ENCODE data around the gene NOSTRIN.
"Not testable (repeated sequence)": the region's sequence is repeated elsewhere in the genome, so short reads cannot be mapped to it uniquely, and the experiment has no call there.

NOSTRIN gene

DNA sequence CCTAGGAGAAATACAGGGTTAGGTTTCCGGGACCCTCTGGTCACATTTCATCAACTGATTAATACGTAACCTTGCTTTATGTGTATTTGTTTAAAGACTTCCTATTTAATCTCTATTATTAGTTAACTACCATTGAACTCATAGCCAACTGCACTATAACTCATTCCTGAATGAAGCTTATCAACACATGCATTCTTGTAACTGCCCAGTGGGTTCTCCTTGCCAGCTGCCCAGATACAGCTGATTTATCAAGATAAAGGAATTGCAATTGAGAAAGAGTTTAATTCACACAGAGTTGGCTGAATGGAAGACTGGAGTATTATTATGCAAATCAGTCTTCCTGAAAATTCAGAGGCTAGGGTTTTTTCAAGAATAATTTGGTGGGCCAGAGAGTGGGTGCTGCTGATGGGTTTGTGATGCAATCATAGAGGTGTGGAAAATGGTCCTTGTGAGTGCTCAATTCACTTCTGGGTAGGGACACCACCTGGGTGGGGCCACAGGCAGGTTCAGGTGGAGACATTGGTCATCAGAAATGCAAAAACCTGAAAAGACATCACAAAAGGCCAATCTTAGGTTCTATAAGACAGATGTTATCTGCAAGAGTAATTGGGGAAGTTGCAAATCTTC, 21.1 kb upstream of the NOSTRIN start:
- H3K9me3 Mint-ChIP-seq: no peaks in the 10 kb centered on the region
- H3K4me3 Mint-ChIP-seq: no peak overlapping the region
- H3K4me1 Mint-ChIP-seq: no peaks in the 10 kb centered on the region
- no peak overlapping the region for H3K27ac Mint-ChIP-seq
- H3K27me3 Mint-ChIP-seq: no peaks in the 10 kb centered on the region
- no peaks in the 10 kb centered on the region for H3K36me3 Mint-ChIP-seq

DNA sequence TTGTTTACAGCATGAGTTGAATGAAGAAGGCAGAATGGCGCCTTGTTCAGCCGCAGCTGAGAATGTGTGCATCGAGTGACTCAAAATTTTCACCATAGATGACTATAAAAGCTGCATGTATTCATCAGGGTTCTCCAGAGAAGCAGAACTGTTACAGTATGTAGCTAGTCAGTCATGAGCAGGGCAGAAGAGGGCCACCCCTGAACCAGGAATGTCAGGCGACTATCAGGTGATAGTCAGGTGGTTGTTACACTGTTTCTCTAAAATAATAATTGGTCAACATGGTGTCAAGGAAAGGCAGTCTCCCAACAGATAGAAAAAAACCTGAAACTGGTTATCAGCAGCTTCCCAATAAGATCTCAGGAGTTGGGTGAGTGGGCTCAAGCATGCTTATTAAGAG, 20.2 kb upstream of the NOSTRIN start:
- no peaks in the 10 kb centered on the region for H3K36me3 Mint-ChIP-seq

GRCh38 chr2:168784993-168785392, 17.4 kb upstream of the NOSTRIN start:
- no peaks in the 10 kb centered on the region for H3K27me3 Mint-ChIP-seq

More for the DNA sequence above, 20.2 kb upstream of the NOSTRIN start:
- Mint-ChIP-seq H3K27me3 (no peaks in the 10 kb centered on the region), H3K4me3 (no peak overlapping the region), H3K9me3 (no peaks in the 10 kb centered on the region), H3K4me1 (no peaks in the 10 kb centered on the region), H3K27ac (no peak overlapping the region)

GRCh38 chr2:168787098-168787781, 15.2 kb upstream of the NOSTRIN start:
- H3K27me3 Mint-ChIP-seq: no peaks in the 10 kb centered on the region
- H3K4me3 Mint-ChIP-seq: no peak overlapping the region
- H3K27ac Mint-ChIP-seq: no peak overlapping the region

More at GRCh38 chr2:168784993-168785392, 17.4 kb upstream of the NOSTRIN start:
- Mint-ChIP-seq H3K9me3 (no peaks in the 10 kb centered on the region), H3K27ac (no peak overlapping the region), H3K36me3 (no peaks in the 10 kb centered on the region), H3K4me1 (no peaks in the 10 kb centered on the region), H3K4me3 (no peak overlapping the region)

GRCh38 chr2:168787782-168788376, 14.6 kb upstream of the NOSTRIN start:
- no peaks in the 10 kb centered on the region for H3K4me1 Mint-ChIP-seq
- H3K9me3 Mint-ChIP-seq: no peaks in the 10 kb centered on the region
- no peak overlapping the region for H3K27ac Mint-ChIP-seq
- H3K4me3 Mint-ChIP-seq: no peak overlapping the region
- H3K36me3 Mint-ChIP-seq: no peaks in the 10 kb centered on the region
- H3K27me3 Mint-ChIP-seq: no peaks in the 10 kb centered on the region

More at GRCh38 chr2:168787098-168787781, 15.2 kb upstream of the NOSTRIN start:
- Mint-ChIP-seq H3K4me1 (no peaks in the 10 kb centered on the region), H3K36me3 (no peaks in the 10 kb centered on the region), H3K9me3 (no peaks in the 10 kb centered on the region)

- peaks cover 2% of the 10 kb centered on the region for H3K27me3 Mint-ChIP-seq
- no peaks in the 10 kb centered on the region for H3K4me1 Mint-ChIP-seq
- H3K9me3 Mint-ChIP-seq: no peaks in the 10 kb centered on the region
- no peaks in the 10 kb centered on the region for H3K36me3 Mint-ChIP-seq
- no peak overlapping the region for H3K4me3 Mint-ChIP-seq
- no peak overlapping the region for H3K27ac Mint-ChIP-seq
Observed at GRCh38 chr2:168789776-168790175, 12.7 kb upstream of the NOSTRIN start.

GRCh38 chr2:168790226-168790902, 12.1 kb upstream of the NOSTRIN start:
- no peaks in the 10 kb centered on the region for H3K4me1 Mint-ChIP-seq
- no peak overlapping the region for H3K27ac Mint-ChIP-seq
- no peaks in the 10 kb centered on the region for H3K9me3 Mint-ChIP-seq
- H3K36me3 Mint-ChIP-seq: no peaks in the 10 kb centered on the region
- H3K27me3 Mint-ChIP-seq: peaks cover 2% of the 10 kb centered on the region
- no peak overlapping the region for H3K4me3 Mint-ChIP-seq

- not testable (repeated sequence) for H3K4me3 Mint-ChIP-seq, H3K4me1 Mint-ChIP-seq, H3K27me3 Mint-ChIP-seq, H3K9me3 Mint-ChIP-seq, H3K36me3 Mint-ChIP-seq, H3K27ac Mint-ChIP-seq
Observed at GRCh38 chr2:168791140-168791539, 11.3 kb upstream of the NOSTRIN start.

- Mint-ChIP-seq H3K27ac (no peak overlapping the region), H3K9me3 (no peaks in the 10 kb centered on the region), H3K4me1 (no peaks in the 10 kb centered on the region), H3K36me3 (no peaks in the 10 kb centered on the region), H3K27me3 (peaks cover 2% of the 10 kb centered on the region), H3K4me3 (no peak overlapping the region)
Observed at GRCh38 chr2:168793596-168793995, 8.8 kb upstream of the NOSTRIN start.

DNA sequence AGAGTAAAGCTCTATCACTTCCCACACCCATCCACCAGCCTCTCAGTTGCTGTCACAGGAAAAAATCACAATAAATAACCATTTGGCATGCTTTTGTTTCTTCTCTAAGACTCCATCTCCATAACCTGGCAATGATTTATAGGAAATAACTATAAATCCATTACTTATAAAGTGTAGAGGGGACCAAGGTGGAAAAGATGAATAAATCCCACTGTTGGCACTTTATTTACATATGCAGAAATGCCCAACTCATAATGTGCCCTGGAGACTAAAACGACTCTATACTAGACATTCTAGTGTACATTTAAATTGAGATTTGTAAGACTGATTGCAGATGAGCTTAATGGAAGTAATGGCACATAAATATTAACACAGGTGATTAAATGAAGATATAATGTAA, 7.5 kb upstream of the NOSTRIN start:
- no peaks in the 10 kb centered on the region for H3K4me1 Mint-ChIP-seq
- H3K9me3 Mint-ChIP-seq: no peaks in the 10 kb centered on the region
- peaks cover 2% of the 10 kb centered on the region for H3K27me3 Mint-ChIP-seq
- no peak overlapping the region for H3K4me3 Mint-ChIP-seq
- H3K27ac Mint-ChIP-seq: no peak overlapping the region
- H3K36me3 Mint-ChIP-seq: no peaks in the 10 kb centered on the region

- Mint-ChIP-seq H3K4me3 (no peak overlapping the region), H3K27me3 (peaks cover 2% of the 10 kb centered on the region), H3K27ac (no peak overlapping the region), H3K4me1 (no peaks in the 10 kb centered on the region), H3K9me3 (no peaks in the 10 kb centered on the region), H3K36me3 (no peaks in the 10 kb centered on the region)
Observed at GRCh38 chr2:168796090-168796577, 6.3 kb upstream of the NOSTRIN start.

GRCh38 chr2:168796583-168797285, 5.7 kb upstream of the NOSTRIN start:
- Mint-ChIP-seq H3K36me3 (no peaks in the 10 kb centered on the region), H3K27me3 (peaks cover 2% of the 10 kb centered on the region), H3K27ac (no peak overlapping the region), H3K9me3 (no peaks in the 10 kb centered on the region), H3K4me1 (no peaks in the 10 kb centered on the region), H3K4me3 (no peak overlapping the region)

GRCh38 chr2:168797286-168797655, 5.2 kb upstream of the NOSTRIN start:
- H3K4me3 Mint-ChIP-seq: no peak overlapping the region

DNA sequence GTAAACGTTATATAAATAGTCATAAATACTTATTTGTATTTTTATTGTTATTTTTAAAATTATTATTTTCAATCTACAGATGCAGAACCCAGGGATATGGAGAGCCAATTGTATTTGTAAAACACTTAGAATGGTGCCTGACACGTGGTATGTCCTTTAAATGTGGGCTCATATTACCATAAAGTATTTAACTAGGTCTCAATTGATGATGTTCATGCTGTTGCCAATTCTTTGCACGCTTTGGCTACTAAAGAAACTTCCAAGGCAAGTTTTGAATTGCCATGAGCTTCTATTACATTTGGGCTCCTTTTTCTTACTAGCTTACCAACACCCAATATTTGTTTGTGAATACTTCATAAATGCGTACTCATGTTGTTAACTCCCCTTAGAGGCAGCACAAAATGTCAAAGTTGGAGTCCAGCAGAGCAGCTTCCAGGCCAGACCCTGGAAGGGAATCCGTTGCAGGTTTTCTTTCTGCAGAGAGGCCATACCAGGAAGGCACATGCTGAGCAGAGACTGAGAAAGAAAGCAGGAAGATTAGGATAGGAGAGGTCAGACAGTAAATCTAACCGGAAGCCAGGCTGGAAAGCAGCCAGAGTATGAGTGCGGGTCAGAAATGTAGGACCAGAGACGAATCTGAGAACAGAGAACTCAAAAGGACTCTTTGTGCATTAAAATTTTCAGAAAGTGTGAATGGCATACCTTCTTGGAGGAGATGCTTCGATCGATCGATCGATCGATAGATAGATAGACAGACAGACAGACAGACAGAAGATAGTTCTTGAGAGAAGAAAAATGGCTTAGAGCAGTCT, 4.2 kb upstream of the NOSTRIN start:
- Mint-ChIP-seq H3K27me3 (peaks cover 2% of the 10 kb centered on the region), H3K4me3 (no peak overlapping the region)

More at GRCh38 chr2:168797286-168797655, 5.2 kb upstream of the NOSTRIN start:
- Mint-ChIP-seq H3K9me3 (no peaks in the 10 kb centered on the region), H3K36me3 (no peaks in the 10 kb centered on the region), H3K27me3 (peaks cover 2% of the 10 kb centered on the region), H3K4me1 (no peaks in the 10 kb centered on the region), H3K27ac (no peak overlapping the region)

More for the DNA sequence above, 4.2 kb upstream of the NOSTRIN start:
- Mint-ChIP-seq H3K36me3 (no peaks in the 10 kb centered on the region), H3K27ac (no peak overlapping the region), H3K4me1 (no peaks in the 10 kb centered on the region), H3K9me3 (no peaks in the 10 kb centered on the region)

Measured in activated naive CD4-positive, alpha-beta T cell treated with anti-CD3 and anti-CD28 coated beads, Interleukin-2, amount 50 U/mL, for 24 hours (primary cell).